Activated T-helper 1 cell treated with anti-CD3 and anti-CD28 coated beads, Interleukin-12 subunit alpha, Interleukin-12 subunit beta, Interleukin-2, Interleukin-4 antibody, amounts not matched to agents 30 ng/mL and 10 ng/mL and 1 ng/mL, durations not matched to agents 14 hours and 24 hours and 36 hours (primary cell): ENCODE measurements around the gene CTSA. TPM values are rescaled to one million over a fixed set of nuclear protein-coding genes. Genes with fewer than 3 reads are reported as not detected.

Experiments
- DNase-seq: peaks from one replicate; pipeline ENCODE4 v3.0.0; 2021; ENCODE audit warnings: low spot score
- H3K27ac Mint-ChIP-seq: one replicate; pipeline ENCODE4 v1.8.0; 2021; ENCODE audit warnings: mild to moderate bottlenecking, mixed read lengths
- H3K27me3 Mint-ChIP-seq: one replicate; pipeline ENCODE4 v1.8.0; 2022; ENCODE audit warnings: mild to moderate bottlenecking, moderate library complexity, mixed read lengths; ENCODE audit not compliant: insufficient read depth
- H3K36me3 Mint-ChIP-seq: one replicate; pipeline ENCODE4 v1.8.0; 2021; ENCODE audit warnings: low read depth, mixed read lengths
- H3K4me1 Mint-ChIP-seq: one replicate; pipeline ENCODE4 v1.8.0; 2021; ENCODE audit warnings: low read depth, mixed read lengths
- H3K4me3 Mint-ChIP-seq: one replicate; pipeline ENCODE4 v1.8.0; 2021; ENCODE audit warnings: mild to moderate bottlenecking, moderate library complexity, mixed read lengths
- H3K9me3 Mint-ChIP-seq: one replicate; pipeline ENCODE4 v1.8.0; 2021; ENCODE audit warnings: mixed read lengths
- intact Hi-C: fragments of 100-400 bp; cut with micrococcal nuclease; formaldehyde crosslinking; loops from one replicate; pipeline ENCODE4 v1.15.1; 2024
- total RNA-seq: library from RNA; stranded (reverse); gene quantifications from 2 replicates; pipeline ENCODE4 v1.2.3, GENCODE V29; 2022

CTSA gene
- total RNA-seq, 1 donor from 2014 or later: 46.9 TPM

DNA sequence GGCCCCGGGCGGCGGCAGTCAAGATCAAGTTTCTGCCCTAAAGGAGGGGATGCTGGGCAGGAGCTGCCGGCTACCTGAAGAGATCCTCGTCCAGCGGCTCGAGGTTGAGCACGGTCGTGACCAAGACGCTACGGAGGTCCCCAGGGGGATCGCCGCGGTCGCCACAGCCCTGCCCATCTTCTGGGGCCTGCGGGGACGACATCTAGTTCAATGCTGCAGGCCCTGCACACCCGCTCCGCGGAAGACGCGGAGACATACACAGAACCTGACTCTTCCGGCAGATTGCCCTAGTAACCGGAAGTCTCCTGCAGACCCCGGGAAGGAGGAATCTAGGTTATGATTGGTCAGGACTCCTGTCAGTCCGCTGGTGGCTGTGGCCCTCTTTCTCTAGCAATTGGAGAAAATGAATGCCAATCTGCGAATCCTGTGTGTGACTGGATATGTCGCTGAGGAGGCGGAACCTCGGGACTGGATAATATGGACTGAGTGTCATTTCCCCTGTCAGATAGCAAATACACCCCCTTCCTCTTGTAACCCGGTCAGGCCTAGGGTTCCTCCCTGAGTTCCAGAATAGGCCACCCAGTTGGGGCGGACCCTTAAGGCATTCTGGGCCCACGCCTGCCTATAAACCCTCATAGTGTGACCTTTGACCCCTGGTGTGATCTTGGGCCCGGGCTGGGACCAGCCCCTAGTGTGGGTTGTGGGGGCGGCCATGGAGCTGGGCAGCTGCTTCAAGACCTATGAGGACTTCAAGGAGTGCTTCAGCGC is 33.8 kb upstream of the CTSA start, which contains the start of the genes ACOT8 and ZSWIM3:
TSS of gene ACOT8 (minus strand) at position 279 of the 768 bp plus-strand sequence. CDS start at position 202, 77 bp downstream.
TSS of gene ZSWIM3 (plus strand) at position 501 of the 768 bp plus-strand sequence. CDS start at position 713, 212 bp downstream.
- peak; percentile 95 for DNase-seq
- peaks cover 21% of the 10 kb centered on the region for H3K36me3 Mint-ChIP-seq
- intact Hi-C loops: loop anchor here (1.0 to 5.0 kb wide), 10 partner anchors 23 to 495 kb away; partner anchors contain the start of genes CTSA, DNTTIP1, NEURL2 and PIGT
- H3K9me3 Mint-ChIP-seq: no peaks in the 10 kb centered on the region
- peak within 1 kb of the TSS; percentile 98 for H3K27ac Mint-ChIP-seq
- peak within 1 kb of the TSS; percentile 97 for H3K4me3 Mint-ChIP-seq
- H3K27me3 Mint-ChIP-seq: no peaks in the 10 kb centered on the region
- H3K4me1 Mint-ChIP-seq: peaks cover 33% of the 10 kb centered on the region

DNA sequence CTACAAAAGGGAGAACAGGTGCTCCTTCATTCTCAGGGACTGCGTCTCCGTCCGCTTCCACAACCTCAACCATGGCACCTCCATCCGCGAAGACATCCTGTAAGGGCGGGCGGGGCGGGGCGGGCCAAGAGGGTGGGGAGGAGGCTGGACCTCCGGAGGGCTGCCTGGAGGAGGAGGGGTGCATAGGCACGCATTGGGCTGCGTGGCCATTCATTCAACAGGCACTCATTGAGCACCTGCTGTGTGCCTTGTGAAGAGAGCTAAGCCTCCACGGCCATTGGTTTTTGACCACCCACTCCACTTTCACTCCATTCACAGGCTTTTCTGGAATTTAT is 33.3 kb upstream of the CTSA start:
- no peak for DNase-seq
- peaks cover 19% of the 10 kb centered on the region for H3K36me3 Mint-ChIP-seq
- H3K27ac Mint-ChIP-seq: peak overlapping the region; percentile 98
- H3K4me3 Mint-ChIP-seq: peak overlapping the region; percentile 97
- peaks cover 33% of the 10 kb centered on the region for H3K4me1 Mint-ChIP-seq
- no peaks in the 10 kb centered on the region for H3K27me3 Mint-ChIP-seq
- intact Hi-C loops: loop anchor here (1.0 to 5.0 kb wide), 10 partner anchors 23 to 496 kb away; partner anchors contain the start of genes CTSA, DNTTIP1, NEURL2 and PIGT
- H3K9me3 Mint-ChIP-seq: no peaks in the 10 kb centered on the region

DNA sequence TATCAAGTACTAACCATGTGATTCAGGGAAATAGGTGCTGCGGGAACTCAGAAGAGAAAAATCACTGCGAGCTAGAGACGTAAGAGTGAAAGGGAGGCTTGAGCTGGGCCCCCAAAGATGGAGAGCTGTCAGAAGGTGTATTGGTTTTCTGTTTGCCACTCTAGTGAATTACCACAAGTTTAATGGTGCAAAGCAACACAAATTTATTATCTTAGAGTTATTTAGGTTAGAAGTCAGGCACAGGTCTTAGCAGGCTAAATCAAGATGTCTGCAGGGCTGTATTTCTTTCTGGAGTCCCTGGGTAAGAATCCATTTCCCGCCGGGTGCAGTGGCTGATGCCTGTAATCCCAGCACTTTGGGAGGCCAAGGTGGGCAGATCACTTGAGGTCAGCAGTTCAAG is 31.2 kb upstream of the CTSA start:
- intact Hi-C loops: loop anchor here (5.0 kb wide), 1 partner anchor 498 kb away; the partner anchor contains the start of gene SYS1
- Mint-ChIP-seq H3K27me3 (no peaks in the 10 kb centered on the region), H3K36me3 (peaks cover 15% of the 10 kb centered on the region), H3K9me3 (no peaks in the 10 kb centered on the region), H3K27ac (no peak overlapping the region), H3K4me3 (no peak overlapping the region), H3K4me1 (peaks cover 33% of the 10 kb centered on the region)
- DNase-seq: no peak

DNA sequence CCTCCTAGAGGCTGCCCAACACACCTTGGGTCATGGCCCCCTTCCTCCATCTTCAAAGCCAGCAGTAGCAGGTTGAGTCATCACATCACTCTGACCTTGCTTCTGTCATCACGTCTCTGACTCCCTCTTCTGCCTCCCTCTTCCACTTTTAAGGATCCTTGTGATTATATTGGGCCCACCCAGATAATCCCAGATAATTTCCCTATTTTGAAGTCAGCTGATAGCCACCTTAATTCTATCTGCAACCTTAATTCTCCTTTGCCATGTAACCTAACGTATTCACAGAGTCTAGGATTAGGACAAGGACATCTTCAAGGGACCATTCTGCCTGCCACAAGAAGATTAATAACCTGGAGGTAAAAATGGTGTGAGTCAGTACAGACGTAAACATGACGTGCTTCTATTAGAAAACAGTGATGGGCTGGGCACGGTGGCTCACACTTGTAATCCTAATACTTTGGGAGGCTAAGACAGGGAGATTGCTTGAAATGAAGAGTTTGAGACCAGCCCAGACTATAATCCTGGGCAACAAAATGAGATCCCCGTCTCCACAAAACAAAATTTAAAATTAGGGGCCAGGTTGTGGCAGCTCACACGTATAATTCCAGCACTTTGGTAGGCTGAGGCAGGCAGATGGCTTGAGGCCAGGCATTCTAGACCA is 30.4 kb upstream of the CTSA start:
- H3K27ac Mint-ChIP-seq: no peak overlapping the region
- no peaks in the 10 kb centered on the region for H3K9me3 Mint-ChIP-seq
- H3K4me3 Mint-ChIP-seq: no peak overlapping the region
- H3K27me3 Mint-ChIP-seq: no peaks in the 10 kb centered on the region
- no peak for DNase-seq
- peaks cover 33% of the 10 kb centered on the region for H3K4me1 Mint-ChIP-seq
- intact Hi-C loops: no loop called here
- peaks cover 13% of the 10 kb centered on the region for H3K36me3 Mint-ChIP-seq

DNA sequence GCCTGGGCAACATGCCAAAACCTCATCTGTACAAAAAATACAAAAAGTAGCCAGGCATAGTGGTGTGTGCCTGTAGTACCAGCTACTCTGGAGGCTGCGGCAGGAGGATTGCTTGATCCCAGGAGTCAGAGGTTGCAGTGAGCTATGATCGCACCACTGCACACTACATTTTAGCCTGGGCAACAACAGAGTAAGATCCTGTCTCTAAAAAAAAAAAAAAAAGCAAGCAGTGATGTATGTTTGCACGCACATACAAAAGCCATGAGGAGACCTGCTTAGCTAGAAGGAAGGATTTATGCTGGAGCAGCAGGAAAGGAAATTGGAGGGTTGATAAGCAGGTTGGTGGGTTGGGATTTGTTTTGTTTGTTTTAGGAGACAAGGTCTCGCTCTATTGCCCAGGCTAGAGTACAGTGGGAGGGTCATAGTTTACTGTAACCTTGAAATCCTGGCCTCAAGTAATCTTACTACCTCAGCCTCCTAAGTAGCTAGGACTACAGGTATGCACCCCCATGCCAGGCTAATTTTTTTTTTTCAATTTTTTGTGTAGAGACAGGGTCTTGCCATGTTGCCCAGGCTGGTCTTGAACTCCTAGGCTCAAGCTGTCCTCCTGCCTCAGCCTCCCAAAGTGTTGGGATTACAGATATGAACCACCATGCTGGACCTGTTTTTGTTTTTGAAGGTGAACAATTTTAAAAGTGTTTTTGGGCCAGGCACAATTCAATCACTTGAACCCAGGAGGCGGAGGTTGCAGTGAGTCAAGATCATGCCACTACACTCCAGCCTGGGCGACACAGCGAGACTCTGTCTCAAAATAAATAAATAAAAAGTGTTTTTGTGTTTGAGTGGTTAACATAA is 29.7 kb upstream of the CTSA start:
- no peak for DNase-seq
- no peaks in the 10 kb centered on the region for H3K9me3 Mint-ChIP-seq
- peaks cover 13% of the 10 kb centered on the region for H3K36me3 Mint-ChIP-seq
- no peak overlapping the region for H3K4me3 Mint-ChIP-seq
- intact Hi-C loops: no loop called here
- peaks cover 26% of the 10 kb centered on the region for H3K4me1 Mint-ChIP-seq
- no peak overlapping the region for H3K27ac Mint-ChIP-seq
- no peaks in the 10 kb centered on the region for H3K27me3 Mint-ChIP-seq

DNA sequence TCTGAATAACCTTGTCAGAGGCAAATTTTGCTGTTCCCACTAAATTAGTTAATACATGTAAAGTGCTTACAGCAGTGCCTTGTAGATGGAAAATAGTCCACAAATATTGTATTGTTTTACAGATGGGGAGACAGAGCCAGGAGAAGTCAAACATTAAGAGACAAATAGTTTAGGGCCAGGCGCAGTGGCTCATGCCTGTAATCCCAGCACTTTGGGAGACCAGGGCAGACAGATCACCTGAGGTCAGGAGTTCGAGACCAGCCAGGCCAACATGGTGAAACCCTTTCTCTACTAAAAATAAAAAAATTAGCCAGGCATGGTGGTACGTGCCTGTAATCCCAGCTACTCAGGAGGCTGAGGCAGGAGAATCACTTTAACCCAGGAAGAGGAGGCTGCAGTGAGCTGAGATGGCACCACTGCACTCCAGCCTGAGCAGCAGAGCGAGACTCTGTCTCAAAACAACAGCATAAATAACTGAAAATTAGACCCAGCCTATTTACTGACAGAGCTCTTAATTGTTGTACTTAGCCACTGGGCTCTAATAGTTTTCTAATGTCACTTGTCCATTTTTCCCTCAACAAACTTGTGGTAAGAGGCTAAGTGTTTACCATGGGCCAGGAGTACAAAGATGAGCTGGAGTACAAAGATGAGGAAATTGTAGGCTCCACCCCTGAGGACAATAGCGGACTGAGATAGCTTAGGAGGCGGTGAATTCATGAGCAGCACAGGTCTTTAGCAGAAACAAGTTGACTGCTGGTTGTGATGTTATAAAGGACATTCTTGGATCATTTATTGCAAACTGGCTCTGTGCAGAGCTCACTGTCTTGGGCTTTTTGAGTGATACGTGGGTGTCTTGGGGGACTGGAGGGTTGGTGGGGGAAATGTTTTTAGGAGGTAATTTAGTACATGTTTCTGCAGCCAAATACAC is 27.3 kb upstream of the CTSA start:
- peaks cover 8% of the 10 kb centered on the region for H3K4me1 Mint-ChIP-seq
- no peak overlapping the region for H3K27ac Mint-ChIP-seq
- H3K9me3 Mint-ChIP-seq: no peaks in the 10 kb centered on the region
- no peaks in the 10 kb centered on the region for H3K27me3 Mint-ChIP-seq
- DNase-seq: no peak
- H3K4me3 Mint-ChIP-seq: no peak overlapping the region
- peaks cover 7% of the 10 kb centered on the region for H3K36me3 Mint-ChIP-seq
- intact Hi-C loops: no loop called here

DNA sequence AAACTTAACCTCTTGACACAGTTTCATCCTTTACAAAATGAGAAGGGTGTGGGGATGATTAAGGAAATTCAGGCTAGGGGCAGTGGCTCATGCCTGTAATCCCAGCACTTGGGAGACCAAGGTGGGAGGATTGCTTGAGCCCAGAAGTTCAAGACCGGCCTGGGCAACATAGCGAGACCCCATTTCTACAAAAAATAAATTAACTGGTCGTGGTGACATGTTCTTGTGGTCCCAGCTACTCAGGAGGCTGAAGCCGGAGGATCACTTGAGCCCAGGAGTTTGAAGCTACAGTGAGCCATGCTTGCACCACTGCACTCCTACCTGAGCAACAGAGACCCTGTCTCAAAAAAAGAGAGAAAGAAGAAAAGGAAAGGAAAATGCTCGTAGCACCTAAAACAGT is 24.7 kb upstream of the CTSA start:
- H3K4me1 Mint-ChIP-seq: no peaks in the 10 kb centered on the region
- no peak overlapping the region for H3K27ac Mint-ChIP-seq
- no peaks in the 10 kb centered on the region for H3K9me3 Mint-ChIP-seq
- H3K36me3 Mint-ChIP-seq: no peaks in the 10 kb centered on the region
- DNase-seq: no peak
- no peak overlapping the region for H3K4me3 Mint-ChIP-seq
- H3K27me3 Mint-ChIP-seq: no peaks in the 10 kb centered on the region
- intact Hi-C loops: no loop called here

DNA sequence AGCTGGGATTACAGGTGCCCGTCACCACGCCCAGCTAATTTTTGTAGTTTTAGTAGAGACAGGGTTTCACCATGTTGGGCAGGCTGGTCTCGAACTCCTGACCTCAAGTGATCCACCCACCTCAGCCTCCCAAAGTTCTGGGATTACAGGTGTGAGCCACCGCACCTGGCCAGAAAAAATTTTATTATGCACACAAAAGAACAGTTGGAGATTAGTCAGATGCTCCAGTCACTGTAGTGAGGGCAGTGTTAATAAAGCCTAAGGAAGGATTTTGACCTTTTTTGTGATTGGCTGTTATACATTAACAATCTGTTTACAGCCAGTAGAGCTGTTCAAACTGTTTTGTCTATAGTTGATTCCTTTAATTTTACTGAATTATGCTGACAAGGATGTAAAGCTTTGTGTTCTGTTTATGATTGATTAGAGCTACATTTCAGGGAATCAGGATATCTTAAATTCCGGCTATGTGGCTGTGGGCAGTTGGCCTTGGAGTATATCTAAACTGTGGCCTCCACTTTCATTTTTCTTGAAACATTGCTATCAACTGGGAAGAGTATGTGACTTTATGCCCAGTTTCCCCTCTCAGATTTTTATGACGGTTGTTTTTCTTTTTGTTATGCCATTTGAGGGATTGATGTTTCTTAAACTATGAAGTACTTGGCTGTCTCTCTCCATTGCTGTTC is 23.9 kb upstream of the CTSA start:
- peaks cover 3% of the 10 kb centered on the region for H3K36me3 Mint-ChIP-seq
- H3K27ac Mint-ChIP-seq: no peak overlapping the region
- no peaks in the 10 kb centered on the region for H3K9me3 Mint-ChIP-seq
- no peaks in the 10 kb centered on the region for H3K4me1 Mint-ChIP-seq
- intact Hi-C loops: no loop called here
- no peak for DNase-seq
- no peaks in the 10 kb centered on the region for H3K27me3 Mint-ChIP-seq
- no peak overlapping the region for H3K4me3 Mint-ChIP-seq

DNA sequence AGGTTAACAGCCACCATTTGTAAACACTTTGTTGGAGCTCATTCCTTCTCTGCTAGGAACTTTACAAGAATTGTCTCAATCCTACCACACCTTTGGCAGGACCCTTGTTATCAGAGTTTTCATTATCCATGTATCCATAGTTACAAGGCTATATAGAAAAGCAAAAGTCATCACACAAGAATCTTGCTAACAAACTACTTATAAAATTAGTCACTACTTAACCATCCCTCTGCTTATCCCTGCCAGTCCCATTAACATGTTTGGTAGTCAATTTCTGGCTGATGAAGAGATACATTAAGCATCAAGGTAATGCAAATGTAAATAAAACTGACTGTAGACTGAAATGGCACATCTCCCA is 23.3 kb upstream of the CTSA start:
- Mint-ChIP-seq H3K36me3 (peaks cover 5% of the 10 kb centered on the region), H3K9me3 (no peaks in the 10 kb centered on the region), H3K4me1 (no peaks in the 10 kb centered on the region), H3K27me3 (no peaks in the 10 kb centered on the region), H3K27ac (no peak overlapping the region), H3K4me3 (no peak overlapping the region)
- no peak for DNase-seq
- intact Hi-C loops: no loop called here

DNA sequence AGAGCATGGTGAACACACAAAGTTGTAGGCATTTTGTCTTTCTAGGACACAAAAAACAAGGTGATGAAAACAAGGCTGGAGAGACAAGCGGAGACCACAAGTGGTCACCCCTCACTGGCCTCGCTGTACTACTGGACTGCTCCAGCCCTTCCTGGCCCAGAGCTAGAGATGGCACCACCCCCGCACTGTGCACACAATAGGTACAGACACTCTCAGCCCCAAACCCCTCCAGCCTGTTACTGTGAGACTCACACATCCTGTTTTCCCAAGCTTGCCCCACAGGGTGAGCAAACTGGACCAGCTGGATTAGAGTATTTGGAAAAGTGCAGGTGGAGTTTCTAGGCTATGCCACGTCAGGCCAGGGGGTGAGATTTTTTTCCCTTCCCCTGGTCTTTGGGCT is 18.5 kb upstream of the CTSA start:
- no peak overlapping the region for H3K4me3 Mint-ChIP-seq
- no peaks in the 10 kb centered on the region for H3K9me3 Mint-ChIP-seq
- intact Hi-C loops: no loop called here
- H3K27me3 Mint-ChIP-seq: no peaks in the 10 kb centered on the region
- no peak overlapping the region for H3K27ac Mint-ChIP-seq
- DNase-seq: no peak
- peaks cover 15% of the 10 kb centered on the region for H3K36me3 Mint-ChIP-seq
- no peaks in the 10 kb centered on the region for H3K4me1 Mint-ChIP-seq

DNA sequence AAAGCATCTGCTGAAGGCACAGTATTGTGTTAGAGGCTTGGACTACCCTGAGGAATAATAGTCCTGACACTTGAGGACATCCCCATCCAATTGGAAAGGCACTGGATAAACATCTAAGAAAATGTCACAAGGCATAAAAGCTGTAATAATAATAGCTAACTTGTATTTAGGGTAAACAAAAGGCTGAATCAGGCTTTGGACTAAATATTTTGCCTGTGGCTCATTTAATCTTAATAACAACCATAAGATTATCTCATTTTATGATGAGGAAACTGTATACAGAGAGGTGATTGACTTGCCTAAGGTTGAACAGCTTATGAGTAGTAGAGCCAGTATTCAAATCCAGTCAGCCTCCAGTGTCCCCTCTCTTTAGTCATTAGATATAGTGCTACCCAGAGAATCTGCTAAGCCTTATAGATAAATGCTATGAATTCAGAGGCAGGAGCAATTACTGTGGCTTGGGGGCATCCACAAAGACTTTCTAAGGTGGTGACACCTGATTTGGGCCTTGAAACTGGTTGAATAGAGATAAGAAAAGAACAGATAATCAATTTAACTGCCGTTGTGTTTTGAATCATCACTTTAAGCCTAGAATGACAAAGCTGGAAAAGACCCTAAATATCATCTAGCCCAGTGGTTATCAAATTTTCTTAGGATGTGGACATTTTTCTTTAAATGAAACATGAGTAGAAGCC is 17.6 kb upstream of the CTSA start:
- intact Hi-C loops: no loop called here
- DNase-seq: no peak
- no peaks in the 10 kb centered on the region for H3K4me1 Mint-ChIP-seq
- no peaks in the 10 kb centered on the region for H3K9me3 Mint-ChIP-seq
- no peaks in the 10 kb centered on the region for H3K27me3 Mint-ChIP-seq
- no peak overlapping the region for H3K4me3 Mint-ChIP-seq
- H3K36me3 Mint-ChIP-seq: peaks cover 15% of the 10 kb centered on the region
- H3K27ac Mint-ChIP-seq: no peak overlapping the region
